ENCODE measurements around the gene IL36A. TPM values are rescaled to one million over a fixed set of nuclear protein-coding genes. Genes with fewer than 3 reads are reported as not detected.

IL36A gene
- total and polyA plus RNA-seq, 9 of the 15 experiments (the other 6 are each of a cell fraction or from before 2014, with no cell fraction given), result not detected

DNA sequence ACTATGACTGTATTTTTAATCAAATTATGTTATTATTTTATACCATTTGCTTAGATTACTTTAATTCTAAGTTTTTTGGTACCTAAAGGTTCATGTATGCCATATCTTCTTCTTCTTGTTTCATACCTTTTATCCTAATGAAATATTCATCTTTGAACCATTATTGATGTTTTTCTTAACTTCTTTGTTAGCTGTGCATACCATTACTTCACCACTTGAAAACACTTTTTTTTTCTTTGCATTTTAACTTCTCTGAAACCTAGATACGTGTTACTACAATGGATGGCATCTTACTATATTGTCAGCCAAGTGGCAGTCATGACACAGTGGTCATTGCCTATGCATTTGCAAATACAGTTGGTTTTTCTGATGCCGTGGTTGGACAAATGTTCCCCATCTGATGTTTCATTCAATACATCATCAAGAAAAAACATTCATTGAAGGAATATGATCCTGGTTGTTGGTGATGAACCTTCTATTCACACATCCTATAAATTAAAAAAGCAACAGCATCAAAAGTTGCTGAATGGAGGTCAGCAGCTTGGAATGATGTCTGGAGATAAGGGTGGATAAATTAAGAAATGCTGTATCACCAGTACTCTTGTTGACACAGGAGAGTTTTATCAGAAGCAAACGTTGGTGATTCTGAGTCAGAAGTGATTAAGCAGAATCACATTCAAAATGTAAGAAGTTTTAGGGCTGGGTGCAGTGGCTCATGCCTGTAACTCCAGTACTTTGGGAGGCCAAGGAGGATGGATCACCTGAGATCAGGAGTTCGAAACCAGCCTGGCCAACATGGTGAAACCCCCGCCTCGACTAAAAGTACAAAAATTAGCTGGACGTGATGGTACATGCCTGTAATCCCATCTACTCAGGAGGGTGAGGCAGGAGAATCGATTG lies 7.4 kb downstream of the IL36A start (continued):
- TF ChIP-seq SLC30A9 (CRISPR knock-in tag; IDR thresholded peaks at IDR 0.05) (no peak), NR2C1 (IDR thresholded peaks at IDR 0.05) (peak; percentile 35; the same call in 1 of the 2 replicates), NR2C1 (tag; IDR thresholded peaks at IDR 0.05) (peak; percentile 67), ZNF121 (CRISPR knock-in tag; conservative IDR thresholded peaks at IDR 0.05) (no peak), ZNF583 (CRISPR knock-in tag; IDR thresholded peaks at IDR 0.05) (no peak), ZKSCAN3 (CRISPR knock-in tag; IDR thresholded peaks at IDR 0.05) (no peak), RBM15 (IDR thresholded peaks at IDR 0.05; ENCODE audit: insufficient read depth, low read length) (no peak), MXI1 (IDR thresholded peaks at IDR 0.05; ENCODE audit: low read depth, low read length) (0 out of 2 replicates have a peak, but pooled peaks have one; percentile 23), KDM5B (IDR thresholded peaks at IDR 0.05; ENCODE audit: insufficient replicate concordance, low read depth, low read length) (no peak), SP2 (IDR thresholded peaks at IDR 0.05; ENCODE audit: extremely low read depth, low read depth, low read length, poor library complexity, severe bottlenecking) (no peak), U2AF2 (optimal IDR thresholded peaks at IDR 0.05; ENCODE audit: low read depth, low read length) (no peak), FOXJ3 (CRISPR knock-in tag; IDR thresholded peaks at IDR 0.05) (no peak), CBX2 (IDR thresholded peaks at IDR 0.05; ENCODE audit: insufficient read depth, low read length, poor library complexity, severe bottlenecking) (no peak), ZNF143 (CRISPR knock-in tag; IDR thresholded peaks at IDR 0.05) (no peak), NUFIP1 (IDR thresholded peaks at IDR 0.05; ENCODE audit: partially characterized antibody) (peak; percentile 82), GMEB1 (CRISPR knock-in tag; IDR thresholded peaks at IDR 0.05) (no peak), HDAC2 (IDR thresholded peaks at IDR 0.05) (peak; percentile 92)
- TF ChIP-seq, protein P1, sequence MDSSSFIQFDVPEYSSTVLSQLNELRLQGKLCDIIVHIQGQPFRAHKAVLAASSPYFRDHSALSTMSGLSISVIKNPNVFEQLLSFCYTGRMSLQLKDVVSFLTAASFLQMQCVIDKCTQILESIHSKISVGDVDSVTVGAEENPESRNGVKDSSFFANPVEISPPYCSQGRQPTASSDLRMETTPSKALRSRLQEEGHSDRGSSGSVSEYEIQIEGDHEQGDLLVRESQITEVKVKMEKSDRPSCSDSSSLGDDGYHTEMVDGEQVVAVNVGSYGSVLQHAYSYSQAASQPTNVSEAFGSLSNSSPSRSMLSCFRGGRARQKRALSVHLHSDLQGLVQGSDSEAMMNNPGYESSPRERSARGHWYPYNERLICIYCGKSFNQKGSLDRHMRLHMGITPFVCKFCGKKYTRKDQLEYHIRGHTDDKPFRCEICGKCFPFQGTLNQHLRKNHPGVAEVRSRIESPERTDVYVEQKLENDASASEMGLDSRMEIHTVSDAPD (CRISPR knock-in tag; IDR thresholded peaks at IDR 0.05), result no peak
- TF ChIP-seq, protein P2, sequence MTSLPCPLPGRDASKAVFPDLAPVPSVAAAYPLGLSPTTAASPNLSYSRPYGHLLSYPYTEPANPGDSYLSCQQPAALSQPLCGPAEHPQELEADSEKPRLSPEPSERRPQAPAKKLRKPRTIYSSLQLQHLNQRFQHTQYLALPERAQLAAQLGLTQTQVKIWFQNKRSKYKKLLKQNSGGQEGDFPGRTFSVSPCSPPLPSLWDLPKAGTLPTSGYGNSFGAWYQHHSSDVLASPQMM (CRISPR knock-in tag; IDR thresholded peaks at IDR 0.05), result no peak
- TF ChIP-seq, protein P3, sequence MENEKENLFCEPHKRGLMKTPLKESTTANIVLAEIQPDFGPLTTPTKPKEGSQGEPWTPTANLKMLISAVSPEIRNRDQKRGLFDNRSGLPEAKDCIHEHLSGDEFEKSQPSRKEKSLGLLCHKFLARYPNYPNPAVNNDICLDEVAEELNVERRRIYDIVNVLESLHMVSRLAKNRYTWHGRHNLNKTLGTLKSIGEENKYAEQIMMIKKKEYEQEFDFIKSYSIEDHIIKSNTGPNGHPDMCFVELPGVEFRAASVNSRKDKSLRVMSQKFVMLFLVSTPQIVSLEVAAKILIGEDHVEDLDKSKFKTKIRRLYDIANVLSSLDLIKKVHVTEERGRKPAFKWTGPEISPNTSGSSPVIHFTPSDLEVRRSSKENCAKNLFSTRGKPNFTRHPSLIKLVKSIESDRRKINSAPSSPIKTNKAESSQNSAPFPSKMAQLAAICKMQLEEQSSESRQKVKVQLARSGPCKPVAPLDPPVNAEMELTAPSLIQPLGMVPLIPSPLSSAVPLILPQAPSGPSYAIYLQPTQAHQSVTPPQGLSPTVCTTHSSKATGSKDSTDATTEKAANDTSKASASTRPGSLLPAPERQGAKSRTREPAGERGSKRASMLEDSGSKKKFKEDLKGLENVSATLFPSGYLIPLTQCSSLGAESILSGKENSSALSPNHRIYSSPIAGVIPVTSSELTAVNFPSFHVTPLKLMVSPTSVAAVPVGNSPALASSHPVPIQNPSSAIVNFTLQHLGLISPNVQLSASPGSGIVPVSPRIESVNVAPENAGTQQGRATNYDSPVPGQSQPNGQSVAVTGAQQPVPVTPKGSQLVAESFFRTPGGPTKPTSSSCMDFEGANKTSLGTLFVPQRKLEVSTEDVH (IDR thresholded peaks at IDR 0.05; ENCODE audit: low read depth, partially characterized antibody), result peak; percentile 19
